Suprapubic skin (tissue), 4 donors: ENCODE results near the gene FLRT2.

Experiments
- EP300 ChIP-seq: sonication (generic); formaldehyde crosslinking; IDR thresholded peaks from one replicate; pipeline ENCODE4 v1.6.1; 2017; ENCODE audit warnings: antibody characterized with exemption
- POLR2A ChIP-seq, 2 donors: fragments of 450-650 bp; IDR thresholded peaks; one replicate each; pipeline ENCODE4 v1.6.1; 2017; ENCODE audit warnings: antibody characterized with exemption in 2 of 2, mild to moderate bottlenecking in 2 of 2, moderate library complexity in 2 of 2
- POLR2AphosphoS5 ChIP-seq, 3 donors: sonication (generic); formaldehyde crosslinking; IDR thresholded peaks; one replicate each; pipeline ENCODE4 v1.6.1; 2017; ENCODE audit warnings: antibody characterized with exemption in 3 of 3
- TF ChIP-seq, protein P1 (sequence below), 2 donors: fragments of 200-600 bp in 1 of 2; fragments of 450-650 bp in 1 of 2; sonication (generic) in 1 of 2; IDR thresholded peaks; one replicate each; pipeline ENCODE4 v1.5.1; 2016 to 2019; ENCODE audit warnings: antibody characterized with exemption in 2 of 2, mild to moderate bottlenecking in 1 of 2, moderate library complexity in 1 of 2

DNA sequence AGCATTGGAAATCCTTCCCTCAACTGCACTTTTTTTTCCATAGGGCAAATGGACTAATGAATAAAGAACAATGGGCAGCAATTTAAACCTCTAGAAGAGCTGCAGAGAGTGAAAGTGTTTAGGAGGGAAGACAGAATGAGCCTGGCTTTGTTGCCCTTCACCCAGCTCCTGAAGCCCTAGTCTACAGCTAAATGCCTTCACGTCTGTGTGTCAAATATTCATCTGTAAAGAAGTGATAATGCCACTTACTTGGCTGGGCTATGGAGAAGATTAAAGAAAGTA is 45.6 kb downstream of the FLRT2 start:
- TF ChIP-seq, protein P1, sequence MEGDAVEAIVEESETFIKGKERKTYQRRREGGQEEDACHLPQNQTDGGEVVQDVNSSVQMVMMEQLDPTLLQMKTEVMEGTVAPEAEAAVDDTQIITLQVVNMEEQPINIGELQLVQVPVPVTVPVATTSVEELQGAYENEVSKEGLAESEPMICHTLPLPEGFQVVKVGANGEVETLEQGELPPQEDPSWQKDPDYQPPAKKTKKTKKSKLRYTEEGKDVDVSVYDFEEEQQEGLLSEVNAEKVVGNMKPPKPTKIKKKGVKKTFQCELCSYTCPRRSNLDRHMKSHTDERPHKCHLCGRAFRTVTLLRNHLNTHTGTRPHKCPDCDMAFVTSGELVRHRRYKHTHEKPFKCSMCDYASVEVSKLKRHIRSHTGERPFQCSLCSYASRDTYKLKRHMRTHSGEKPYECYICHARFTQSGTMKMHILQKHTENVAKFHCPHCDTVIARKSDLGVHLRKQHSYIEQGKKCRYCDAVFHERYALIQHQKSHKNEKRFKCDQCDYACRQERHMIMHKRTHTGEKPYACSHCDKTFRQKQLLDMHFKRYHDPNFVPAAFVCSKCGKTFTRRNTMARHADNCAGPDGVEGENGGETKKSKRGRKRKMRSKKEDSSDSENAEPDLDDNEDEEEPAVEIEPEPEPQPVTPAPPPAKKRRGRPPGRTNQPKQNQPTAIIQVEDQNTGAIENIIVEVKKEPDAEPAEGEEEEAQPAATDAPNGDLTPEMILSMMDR (IDR thresholded peaks at IDR 0.05): no peak
- TF ChIP-seq POLR2AphosphoS5 (IDR thresholded peaks at IDR 0.05) (no peak), POLR2A (IDR thresholded peaks at IDR 0.05) (no peak), EP300 (no peak)
